ENCODE results near the gene HBA2.
A peak's percentile ranks its signal among the peaks of the same experiment; 100 is the strongest.
"Not testable (repeated sequence)": the region's sequence is repeated elsewhere in the genome, so short reads cannot be mapped to it uniquely, and the experiment has no call there.

The HBA2 gene

DNA sequence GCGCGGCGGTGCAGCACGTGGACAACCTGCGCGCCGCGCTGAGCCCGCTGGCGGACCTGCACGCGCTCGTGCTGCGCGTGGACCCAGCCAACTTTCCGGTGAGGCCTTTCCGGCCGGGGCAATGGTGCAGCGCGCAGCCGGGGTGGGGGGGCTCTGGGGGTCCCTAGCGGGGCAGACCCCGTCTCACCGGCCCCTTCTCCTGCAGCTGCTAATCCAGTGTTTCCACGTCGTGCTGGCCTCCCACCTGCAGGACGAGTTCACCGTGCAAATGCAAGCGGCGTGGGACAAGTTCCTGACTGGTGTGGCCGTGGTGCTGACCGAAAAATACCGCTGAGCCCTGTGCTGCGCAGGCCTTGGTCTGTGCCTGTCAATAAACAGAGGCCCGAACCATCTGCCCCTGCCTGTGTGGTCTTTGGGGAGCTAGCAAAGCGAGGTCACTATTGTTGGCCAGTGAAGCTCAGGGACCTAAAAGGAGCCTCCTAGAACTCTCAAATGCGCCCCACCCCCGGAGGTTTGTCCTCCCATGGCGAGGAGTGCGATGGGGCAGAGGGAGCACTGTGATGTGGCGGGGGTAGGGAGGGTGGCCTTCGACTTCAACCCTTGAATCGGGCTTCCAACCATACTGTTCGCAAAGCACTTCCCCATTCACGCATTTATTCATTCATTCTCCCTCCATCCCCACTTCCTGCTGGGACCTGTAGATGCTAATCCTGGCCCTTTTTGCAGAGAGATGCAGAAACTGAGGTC, 6.1 kb upstream of the HBA2 start:
- no peak for TF ChIP-seq CTCF (conservative IDR thresholded peaks at IDR 0.05; ENCODE audit: low read depth, low read length)
- no peak for DNase-seq (ENCODE audit: low read depth)
- H3K4me3 ChIP-seq (ENCODE audit: low read depth, low read length) = no peak overlapping the region

DNA sequence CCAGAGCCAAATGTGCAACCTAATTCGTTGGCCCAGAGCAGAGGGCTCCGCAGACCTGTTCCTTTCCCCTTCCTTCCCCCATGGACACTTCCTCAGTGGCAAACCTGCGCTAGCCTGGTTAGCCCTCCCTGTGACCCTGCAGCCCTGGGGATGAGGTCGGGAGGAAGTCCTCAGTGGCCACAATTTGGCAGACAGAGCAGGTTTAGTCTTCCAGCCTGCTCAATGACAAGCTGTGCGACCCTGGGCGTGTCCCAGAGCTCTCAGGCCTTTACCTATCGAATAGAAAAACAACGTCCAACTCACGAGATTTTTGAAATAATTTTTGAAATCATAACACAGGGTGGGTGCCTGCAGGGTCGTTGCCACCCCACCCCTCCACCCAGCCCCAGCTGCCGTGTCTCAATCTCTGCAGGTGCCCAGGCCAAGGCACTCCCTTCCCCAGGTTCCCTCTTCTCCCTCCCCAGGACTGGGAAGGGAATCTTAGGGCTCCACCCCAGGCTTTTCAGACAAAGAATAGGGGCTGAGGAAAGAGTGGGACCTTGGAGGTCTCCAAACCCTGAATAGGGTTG, 5.5 kb upstream of the HBA2 start:
- H3K4me3 ChIP-seq (ENCODE audit: low read depth, low read length) = no peak overlapping the region
- no peak for TF ChIP-seq CTCF (conservative IDR thresholded peaks at IDR 0.05; ENCODE audit: low read depth, low read length)
- DNase-seq (ENCODE audit: low read depth) = no peak

- no peak for TF ChIP-seq CTCF (conservative IDR thresholded peaks at IDR 0.05; ENCODE audit: low read depth, low read length)
- DNase-seq (ENCODE audit: low read depth) = no peak
- H3K4me3 ChIP-seq (ENCODE audit: low read depth, low read length) = no peak overlapping the region
These were observed 4.3 kb upstream of the HBA2 start for GRCh38 chr16:168424-168823.

DNA sequence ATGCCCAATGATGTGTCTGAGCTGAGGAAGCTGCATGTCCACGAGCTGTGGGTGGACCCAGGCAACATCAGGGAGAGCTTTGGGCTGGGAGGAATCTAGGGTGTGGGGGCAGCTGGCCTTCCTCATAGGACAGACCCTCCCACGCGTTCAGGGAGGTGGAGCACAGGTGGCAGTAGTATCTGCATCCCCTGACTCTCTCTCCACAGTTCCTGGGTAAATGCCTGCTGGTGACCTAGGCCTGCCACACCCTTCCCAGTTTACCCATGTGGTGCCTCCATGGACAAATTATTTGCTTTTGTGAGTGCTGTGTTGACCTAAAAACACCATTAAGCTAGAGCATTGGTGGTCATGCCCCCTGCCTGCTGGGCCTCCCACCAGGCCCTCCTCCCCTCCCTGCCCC, 3.7 kb upstream of the HBA2 start:
- TF ChIP-seq CTCF (conservative IDR thresholded peaks at IDR 0.05; ENCODE audit: low read depth, low read length) = no peak
- no peak for DNase-seq (ENCODE audit: low read depth)
- no peak overlapping the region for H3K4me3 ChIP-seq (ENCODE audit: low read depth, low read length)

DNA sequence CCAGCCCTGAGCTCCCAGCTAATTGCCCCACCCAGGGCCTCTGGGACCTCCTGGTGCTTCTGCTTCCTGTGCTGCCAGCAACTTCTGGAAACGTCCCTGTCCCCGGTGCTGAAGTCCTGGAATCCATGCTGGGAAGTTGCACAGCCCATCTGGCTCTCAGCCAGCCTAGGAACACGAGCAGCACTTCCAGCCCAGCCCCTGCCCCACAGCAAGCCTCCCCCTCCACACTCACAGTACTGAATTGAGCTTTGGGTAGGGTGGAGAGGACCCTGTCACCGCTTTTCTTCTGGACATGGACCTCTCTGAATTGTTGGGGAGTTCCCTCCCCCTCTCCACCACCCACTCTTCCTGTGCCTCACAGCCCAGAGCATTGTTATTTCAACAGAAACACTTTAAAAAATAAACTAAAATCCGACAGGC, 2.6 kb upstream of the HBA2 start:
- peak; percentile 52 for DNase-seq (ENCODE audit: low read depth)
- H3K4me3 ChIP-seq (ENCODE audit: low read depth, low read length) = not testable (repeated sequence)

DNA sequence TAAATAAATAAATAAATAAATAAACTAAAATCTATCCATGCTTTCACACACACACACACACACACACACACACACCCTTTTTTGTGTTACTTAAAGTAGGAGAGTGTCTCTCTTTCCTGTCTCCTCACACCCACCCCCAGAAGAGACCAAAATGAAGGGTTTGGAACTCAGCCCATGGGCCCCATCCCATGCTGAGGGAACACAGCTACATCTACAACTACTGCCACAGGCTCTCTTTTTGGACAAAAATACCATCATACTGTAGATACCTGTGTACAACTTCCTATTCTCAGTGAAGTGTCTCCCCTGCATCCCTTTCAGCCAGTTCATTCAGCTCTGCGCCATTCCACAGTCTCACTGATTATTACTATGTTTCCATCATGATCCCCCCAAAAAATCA, 1.9 kb upstream of the HBA2 start:
- DNase-seq (ENCODE audit: low read depth) = no peak
- no peak for TF ChIP-seq CTCF (conservative IDR thresholded peaks at IDR 0.05; ENCODE audit: low read depth, low read length)

DNA sequence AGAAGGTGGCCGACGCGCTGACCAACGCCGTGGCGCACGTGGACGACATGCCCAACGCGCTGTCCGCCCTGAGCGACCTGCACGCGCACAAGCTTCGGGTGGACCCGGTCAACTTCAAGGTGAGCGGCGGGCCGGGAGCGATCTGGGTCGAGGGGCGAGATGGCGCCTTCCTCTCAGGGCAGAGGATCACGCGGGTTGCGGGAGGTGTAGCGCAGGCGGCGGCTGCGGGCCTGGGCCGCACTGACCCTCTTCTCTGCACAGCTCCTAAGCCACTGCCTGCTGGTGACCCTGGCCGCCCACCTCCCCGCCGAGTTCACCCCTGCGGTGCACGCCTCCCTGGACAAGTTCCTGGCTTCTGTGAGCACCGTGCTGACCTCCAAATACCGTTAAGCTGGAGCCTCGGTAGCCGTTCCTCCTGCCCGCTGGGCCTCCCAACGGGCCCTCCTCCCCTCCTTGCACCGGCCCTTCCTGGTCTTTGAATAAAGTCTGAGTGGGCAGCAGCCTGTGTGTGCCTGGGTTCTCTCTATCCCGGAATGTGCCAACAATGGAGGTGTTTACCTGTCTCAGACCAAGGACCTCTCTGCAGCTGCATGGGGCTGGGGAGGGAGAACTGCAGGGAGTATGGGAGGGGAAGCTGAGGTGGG, 657 bp downstream of the HBA2 start:
- not testable (repeated sequence) for DNase-seq (ENCODE audit: low read depth); H3K4me3 ChIP-seq (ENCODE audit: low read depth, low read length)

More for the DNA sequence above, 1.9 kb upstream of the HBA2 start:
- H3K4me3 ChIP-seq (ENCODE audit: low read depth, low read length) = no peak overlapping the region

GRCh38 chr16:173928-174769, 1.5 kb downstream of the HBA2 start:
- DNase-seq (ENCODE audit: low read depth) = peak; percentile 45

More at GRCh38 chr16:173928-174769, 1.5 kb downstream of the HBA2 start:
- not testable (repeated sequence) for H3K4me3 ChIP-seq (ENCODE audit: low read depth, low read length)

Measured in choroid plexus epithelial cell (primary cell).